GM12873 (cell line): ENCODE results near the gene TCOF1.

ENCODE experiments used
- TF ChIP-seq, protein P1 (sequence below): IDR thresholded peaks from 2 replicates; pipeline ENCODE4 v1.5.1; 2012; ENCODE audit warnings: low read depth, mild to moderate bottlenecking, moderate library complexity, low read length, control low read depth; ENCODE audit not compliant: insufficient read depth; ENCODE audit errors: missing control alignments

TCOF1 gene

DNA sequence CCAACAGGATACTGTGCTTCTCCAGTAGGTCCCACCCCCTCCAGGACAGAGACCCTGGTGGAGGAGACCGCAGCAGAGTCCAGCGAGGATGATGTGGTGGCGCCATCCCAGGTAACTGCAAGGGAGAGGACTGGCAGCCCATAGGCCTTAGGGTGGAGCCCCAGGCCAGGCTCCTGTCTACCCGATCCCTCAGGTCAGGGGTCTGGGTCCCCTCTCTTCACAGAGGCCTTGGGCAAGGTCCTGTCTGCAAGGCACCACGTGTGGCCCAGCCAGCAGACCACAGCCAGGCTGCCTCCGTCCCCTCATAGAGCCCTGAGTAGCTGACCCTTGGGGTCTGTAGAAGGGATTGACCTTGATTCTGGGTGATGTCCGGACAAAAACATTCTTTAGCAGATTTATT, 35.2 kb downstream of the TCOF1 start:
- TF ChIP-seq, protein P1, sequence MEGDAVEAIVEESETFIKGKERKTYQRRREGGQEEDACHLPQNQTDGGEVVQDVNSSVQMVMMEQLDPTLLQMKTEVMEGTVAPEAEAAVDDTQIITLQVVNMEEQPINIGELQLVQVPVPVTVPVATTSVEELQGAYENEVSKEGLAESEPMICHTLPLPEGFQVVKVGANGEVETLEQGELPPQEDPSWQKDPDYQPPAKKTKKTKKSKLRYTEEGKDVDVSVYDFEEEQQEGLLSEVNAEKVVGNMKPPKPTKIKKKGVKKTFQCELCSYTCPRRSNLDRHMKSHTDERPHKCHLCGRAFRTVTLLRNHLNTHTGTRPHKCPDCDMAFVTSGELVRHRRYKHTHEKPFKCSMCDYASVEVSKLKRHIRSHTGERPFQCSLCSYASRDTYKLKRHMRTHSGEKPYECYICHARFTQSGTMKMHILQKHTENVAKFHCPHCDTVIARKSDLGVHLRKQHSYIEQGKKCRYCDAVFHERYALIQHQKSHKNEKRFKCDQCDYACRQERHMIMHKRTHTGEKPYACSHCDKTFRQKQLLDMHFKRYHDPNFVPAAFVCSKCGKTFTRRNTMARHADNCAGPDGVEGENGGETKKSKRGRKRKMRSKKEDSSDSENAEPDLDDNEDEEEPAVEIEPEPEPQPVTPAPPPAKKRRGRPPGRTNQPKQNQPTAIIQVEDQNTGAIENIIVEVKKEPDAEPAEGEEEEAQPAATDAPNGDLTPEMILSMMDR: no peak

DNA sequence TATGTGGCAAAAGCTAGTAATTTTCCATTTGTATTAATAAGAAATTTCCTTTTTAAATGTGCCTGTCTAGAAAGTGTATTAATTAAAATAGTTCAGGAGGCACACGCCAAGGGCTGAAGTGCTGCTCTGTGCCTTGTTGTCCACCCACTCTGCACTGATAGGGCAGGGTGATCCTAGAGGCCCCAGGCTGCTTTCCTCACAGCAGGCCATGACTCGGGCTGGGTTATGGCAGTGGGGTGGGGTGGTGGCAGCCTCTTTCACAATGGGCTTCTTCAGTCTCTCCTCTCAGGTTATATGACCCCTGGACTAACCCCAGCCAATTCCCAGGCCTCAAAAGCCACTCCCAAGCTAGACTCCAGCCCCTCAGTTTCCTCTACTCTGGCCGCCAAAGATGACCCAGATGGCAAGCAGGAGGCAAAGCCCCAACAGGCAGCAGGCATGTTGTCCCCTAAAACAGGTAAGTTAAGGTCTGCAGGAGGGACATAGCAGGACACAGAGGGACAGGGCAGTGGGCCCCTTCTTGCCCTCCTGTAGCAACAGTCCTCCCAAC, 35.7 kb downstream of the TCOF1 start:
- TF ChIP-seq, protein P1: no peak

DNA sequence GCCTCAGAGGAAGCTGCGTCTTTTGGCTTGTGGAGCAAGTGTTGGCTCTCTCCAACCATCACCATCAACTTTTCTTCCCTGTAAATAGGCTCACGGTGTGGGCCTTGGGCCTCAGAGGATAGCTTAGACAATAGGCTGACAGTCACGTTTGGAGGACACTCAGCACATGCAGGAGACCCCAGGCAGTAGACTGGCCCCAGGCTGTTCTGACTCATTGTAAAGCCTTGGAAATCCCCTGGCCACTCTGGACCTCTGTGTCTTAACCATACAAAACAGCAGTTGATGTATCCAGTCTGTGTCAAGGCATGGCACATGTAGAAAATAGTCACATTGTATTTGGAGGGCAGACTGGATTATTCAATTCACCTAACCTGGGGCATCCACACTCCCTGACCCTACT, 36.6 kb downstream of the TCOF1 start:
- TF ChIP-seq, protein P1: no peak

DNA sequence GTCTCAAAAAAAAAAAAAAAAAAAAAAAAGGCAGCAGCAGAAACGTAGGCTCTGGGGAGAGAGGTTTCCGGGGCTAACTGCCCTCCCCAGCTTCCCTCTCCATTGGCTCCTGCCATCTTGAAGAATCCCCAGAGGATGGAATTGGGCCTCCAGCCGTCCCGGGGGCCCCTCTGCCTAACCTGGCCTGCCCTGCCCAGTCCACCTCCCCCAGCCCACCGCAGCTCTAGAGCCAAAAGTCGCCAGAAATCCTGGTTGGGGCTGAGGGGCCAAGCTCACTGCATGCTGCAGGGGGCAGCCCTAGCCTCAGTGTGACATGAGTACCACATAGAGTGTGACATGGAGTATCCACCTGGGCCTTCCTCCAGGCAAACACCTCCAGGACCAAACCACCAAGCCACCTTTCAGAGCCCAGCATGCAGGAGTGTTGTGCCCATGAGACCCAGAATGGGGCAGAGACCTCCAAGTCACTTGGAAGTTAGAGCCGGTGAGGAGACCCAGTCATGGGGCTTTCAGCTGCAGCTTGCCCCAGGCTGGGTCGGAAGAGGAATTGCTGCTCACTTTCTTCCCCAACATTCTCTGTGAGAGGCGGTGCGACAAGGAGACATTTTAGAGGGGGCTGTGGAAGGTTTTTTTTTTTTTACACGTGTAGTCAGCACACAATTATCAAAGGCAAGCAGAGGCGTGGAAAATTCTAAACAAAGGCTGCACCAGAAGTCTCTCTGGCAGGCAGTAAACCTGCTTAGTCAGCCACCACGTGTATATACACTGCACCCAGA, 37.6 kb downstream of the TCOF1 start:
- TF ChIP-seq, protein P1: no peak

DNA sequence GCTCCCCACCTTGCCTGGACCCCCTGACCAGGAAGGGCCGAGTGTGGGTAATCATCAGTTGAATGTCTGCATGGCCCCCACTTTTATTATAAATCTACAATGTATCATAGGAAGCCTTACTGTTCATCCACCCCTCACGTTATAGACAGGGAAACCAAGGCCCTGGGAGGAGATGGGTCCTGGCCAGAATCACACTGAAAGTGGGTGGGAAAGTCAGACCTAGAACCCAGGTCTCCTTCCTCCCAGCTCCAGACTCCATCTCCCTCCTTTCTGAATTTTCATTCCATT, 38.1 kb downstream of the TCOF1 start:
- TF ChIP-seq, protein P1: no peak

DNA sequence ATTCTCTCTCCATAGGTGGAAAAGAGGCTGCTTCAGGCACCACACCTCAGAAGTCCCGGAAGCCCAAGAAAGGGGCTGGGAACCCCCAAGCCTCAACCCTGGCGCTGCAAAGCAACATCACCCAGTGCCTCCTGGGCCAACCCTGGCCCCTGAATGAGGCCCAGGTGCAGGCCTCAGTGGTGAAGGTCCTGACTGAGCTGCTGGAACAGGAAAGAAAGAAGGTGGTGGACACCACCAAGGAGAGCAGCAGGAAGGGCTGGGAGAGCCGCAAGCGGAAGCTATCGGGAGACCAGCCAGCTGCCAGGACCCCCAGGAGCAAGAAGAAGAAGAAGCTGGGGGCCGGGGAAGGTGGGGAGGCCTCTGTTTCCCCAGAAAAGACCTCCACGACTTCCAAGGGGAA, 38.8 kb downstream of the TCOF1 start:
- TF ChIP-seq, protein P1: no peak

DNA sequence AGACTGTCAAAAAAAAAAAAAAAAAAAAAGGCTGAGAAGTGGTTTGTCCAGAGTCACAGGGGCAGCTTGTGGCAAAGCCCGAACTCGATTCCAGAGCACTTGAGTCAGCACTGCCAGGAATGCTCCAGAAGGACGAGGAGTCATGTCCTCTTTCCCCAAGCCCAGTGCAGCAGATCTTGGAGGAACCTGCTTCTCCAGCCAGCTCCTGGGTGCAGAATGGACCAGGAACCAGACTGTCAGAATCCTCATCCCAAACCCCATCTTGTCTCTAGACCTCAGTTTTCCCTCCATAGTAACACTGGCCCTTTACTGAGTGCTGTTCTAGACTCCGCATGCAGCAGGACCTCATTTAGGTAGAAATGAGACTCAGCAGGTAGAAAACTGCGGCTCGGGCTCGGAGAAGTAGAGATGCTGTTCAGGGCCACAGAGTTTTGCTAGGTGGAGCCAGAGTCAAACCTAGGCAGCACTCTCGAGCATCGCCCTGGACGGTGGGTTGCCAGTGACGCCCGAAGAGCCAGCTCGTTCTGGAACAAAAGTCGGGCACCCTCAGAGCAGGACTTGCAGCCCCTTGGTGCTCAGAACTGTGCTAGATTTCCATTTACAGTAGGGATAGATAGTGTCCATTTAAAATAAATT, 39.8 kb downstream of the TCOF1 start:
- TF ChIP-seq, protein P1: no peak
